DND-41 (cell line): ENCODE results near the gene OCIAD2.

Experiments used
- CTCF ChIP-seq: IDR thresholded peaks from 2 replicates; pipeline ENCODE4 v1.5.1; 2012; ENCODE audit warnings: borderline replicate concordance, low read length, moderate library complexity, mild to moderate bottlenecking; ENCODE audit not compliant: poor library complexity, severe bottlenecking; ENCODE audit errors: extremely low read depth
- EZH2 ChIP-seq: IDR thresholded peaks from 3 replicates; pipeline ENCODE4 v1.6.1; 2012; ENCODE audit warnings: borderline replicate concordance, low read depth, mild to moderate bottlenecking, moderate library complexity, low read length, inconsistent platforms; ENCODE audit not compliant: severe bottlenecking

DNA sequence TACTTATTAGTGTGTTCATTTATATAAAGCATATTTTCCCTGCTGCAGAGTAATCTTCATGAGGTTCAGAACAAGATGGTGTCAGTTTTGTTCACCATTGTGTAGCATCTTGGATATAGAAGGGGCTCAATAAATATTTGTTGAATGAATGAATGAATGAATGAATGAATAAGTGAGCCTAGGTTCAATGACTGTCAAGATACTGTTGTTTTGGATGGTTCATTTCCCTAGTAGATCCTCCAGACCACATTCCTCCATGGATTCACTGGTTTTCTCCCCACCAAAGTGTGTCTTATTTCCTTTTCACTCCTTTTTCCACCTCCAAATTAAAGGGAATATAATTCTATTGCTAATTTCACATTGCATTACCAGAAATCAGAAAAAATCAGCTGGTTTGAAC, 2.1 kb upstream of the OCIAD2 start:
- no peak for TF ChIP-seq CTCF
- no peak for TF ChIP-seq EZH2
